Kidney tubule cell (primary cell): Measurements from ENCODE around the gene PPP3R1.

Source experiments
- DNase-seq: peaks from one replicate; pipeline ENCODE4 v3.0.0-alpha.2; 2018; ENCODE audit warnings: low spot score

Gene PPP3R1

GRCh38 chr2:68141875-68142274 is 110.5 kb downstream of the PPP3R1 start:
- no peak for DNase-seq

GRCh38 chr2:68135448-68136320 is 116.6 kb downstream of the PPP3R1 start:
- DNase-seq = no peak

- DNase-seq = no peak
Observed at GRCh38 chr2:68134554-68134953, 117.8 kb downstream of the PPP3R1 start.

- DNase-seq = no peak
Observed at GRCh38 chr2:68134120-68134519, 118.2 kb downstream of the PPP3R1 start.
